Liver (tissue), 9 donors: ENCODE data around the gene PRDM5. TPM values are rescaled to one million over a fixed set of nuclear protein-coding genes. Genes with fewer than 3 reads are reported as not detected.

Experiments
- DNase-seq: peaks from one replicate; pipeline ENCODE4 v3.0.0-alpha.2; 2017; ENCODE audit warnings: low spot score
- H3K27ac ChIP-seq, 2 donors: one replicate each; pipeline ENCODE4 v1.7.0; 2013; ENCODE audit warnings: inconsistent platforms in 2 of 2, low read length in 2 of 2, control low read depth in 1 of 2, low read depth in 1 of 2, mild to moderate bottlenecking in 1 of 2
- H3K27me3 ChIP-seq, 4 donors: one replicate each; pipeline versions ENCODE4 v1.6.1 to v1.7.0; 2013; ENCODE audit warnings: low read length in 3 of 4, inconsistent platforms in 1 of 4, mild to moderate bottlenecking in 1 of 4, moderate library complexity in 1 of 4; ENCODE audit not compliant: control insufficient read depth in 4 of 4, insufficient read depth in 4 of 4
- H3K36me3 ChIP-seq, 4 donors: one replicate each; pipeline versions ENCODE4 v1.6.1 to v1.7.0; 2013; ENCODE audit warnings: low read length in 3 of 4, mild to moderate bottlenecking in 3 of 4, low read depth in 1 of 4, moderate library complexity in 1 of 4; ENCODE audit not compliant: control insufficient read depth in 4 of 4, insufficient read depth in 3 of 4
- H3K4me1 ChIP-seq, 4 donors: one replicate each; pipeline versions ENCODE4 v1.6.1 to v1.7.0; 2013; ENCODE audit warnings: low read length in 3 of 4, mild to moderate bottlenecking in 3 of 4, moderate library complexity in 1 of 4; ENCODE audit not compliant: control insufficient read depth in 4 of 4, insufficient read depth in 4 of 4
- H3K4me3 ChIP-seq, 3 donors: one replicate each; pipeline versions ENCODE4 v1.6.1 to v1.7.0; 2013; ENCODE audit warnings: low read length in 3 of 3, control low read depth in 1 of 3, low read depth in 1 of 3, mild to moderate bottlenecking in 1 of 3
- H3K9ac ChIP-seq, 2 donors: one replicate each; pipeline ENCODE4 v1.7.0; 2013; ENCODE audit warnings: low read length in 2 of 2, mild to moderate bottlenecking in 2 of 2, moderate library complexity in 2 of 2, control low read depth in 1 of 2, low read depth in 1 of 2
- H3K9me3 ChIP-seq, 4 donors: one replicate each; pipeline versions ENCODE4 v1.6.1 to v1.7.0; 2013; ENCODE audit warnings: low read length in 3 of 4; ENCODE audit not compliant: control insufficient read depth in 4 of 4
- ATF3 ChIP-seq: IDR thresholded peaks from 2 replicates; pipeline ENCODE4 v1.6.1; 2016; ENCODE audit warnings: antibody characterized with exemption
- EGR1 ChIP-seq, 2 donors: IDR thresholded peaks; 2 replicates each; pipeline ENCODE4 v1.6.1; 2016 to 2018; ENCODE audit warnings: antibody characterized with exemption in 2 of 2, low read depth in 2 of 2
- FOXA1 ChIP-seq: IDR thresholded peaks from 2 replicates; pipeline ENCODE4 v1.6.1; 2016; ENCODE audit warnings: antibody characterized with exemption
- FOXA2 ChIP-seq: IDR thresholded peaks from 2 replicates; pipeline ENCODE4 v1.6.1; 2016; ENCODE audit warnings: antibody characterized with exemption
- GABPA ChIP-seq, 2 donors: IDR thresholded peaks in 1 of 2; conservative IDR thresholded peaks in 1 of 2; 2 replicates each; pipeline ENCODE4 v1.6.1; 2016; ENCODE audit warnings: antibody characterized with exemption in 2 of 2, mild to moderate bottlenecking in 1 of 2, moderate library complexity in 1 of 2
- HNF4A ChIP-seq, 2 donors: conservative IDR thresholded peaks; 2 replicates each; pipeline ENCODE4 v1.6.1; 2016; ENCODE audit warnings: antibody characterized with exemption in 2 of 2, mild to moderate bottlenecking in 2 of 2
- HNF4G ChIP-seq: IDR thresholded peaks from 2 replicates; pipeline ENCODE4 v1.6.1; 2016; ENCODE audit warnings: antibody characterized with exemption
- JUND ChIP-seq, 2 donors: IDR thresholded peaks; 2 replicates each; pipeline ENCODE4 v1.6.1; 2016; ENCODE audit warnings: antibody characterized with exemption in 2 of 2
- MAX ChIP-seq: IDR thresholded peaks from 2 replicates; pipeline ENCODE4 v1.6.1; 2016; ENCODE audit warnings: antibody characterized with exemption
- NR2F2 ChIP-seq: IDR thresholded peaks from 2 replicates; pipeline ENCODE4 v1.6.1; 2016; ENCODE audit warnings: antibody characterized with exemption
- RAD21 ChIP-seq, 2 donors: IDR thresholded peaks; 2 replicates each; pipeline ENCODE4 v1.6.1; 2016; ENCODE audit warnings: antibody characterized with exemption in 2 of 2, mild to moderate bottlenecking in 2 of 2
- REST ChIP-seq: IDR thresholded peaks from 2 replicates; pipeline ENCODE4 v1.6.1; 2016; ENCODE audit warnings: antibody characterized with exemption, mild to moderate bottlenecking
- SP1 ChIP-seq: IDR thresholded peaks from 2 replicates; pipeline ENCODE4 v1.6.1; 2018; ENCODE audit warnings: antibody characterized with exemption, mild to moderate bottlenecking
- YY1 ChIP-seq: IDR thresholded peaks from 2 replicates; pipeline ENCODE4 v1.6.1; 2016; ENCODE audit warnings: antibody characterized with exemption, mild to moderate bottlenecking
- ZBTB33 ChIP-seq: IDR thresholded peaks from 2 replicates; pipeline ENCODE4 v1.6.1; 2016; ENCODE audit warnings: antibody characterized with exemption
- WGBS: extraction: QIAGEN DNeasy Blood & Tissue Kit; methylation state at CpG from one replicate; pipeline ENCODE4 v1.1.7; 2013; 5-methylcytosine and 5-hydroxymethylcytosine counted together
- polyA plus RNA-seq, 2 donors: library from polyadenylated mRNA; stranded (reverse) in 1 of 2; unstranded in 1 of 2; fragments of 200-250 nt in 1 of 2; fragments of >200 nt in 1 of 2; fragmentation: Nextera tagmentation in 1 of 2; extraction: Ambion mirVana in 1 of 2; gene quantifications; one replicate each; pipeline versions ENCODE4 v1.2.1 to v1.2.3, GENCODE V29; 2013 to 2015
- total RNA-seq, 2 donors: library from RNA; depleted of rRNA; stranded (reverse); fragments of >200 nt; gene quantifications; one replicate each; pipeline ENCODE4 v1.2.3, GENCODE V29; 2014
- donor health status: healthy.
- donor health status: healthy.
- donor health status: healthy.
- donor health status: healthy.
- donor health status: healthy.

The PRDM5 gene
- total and polyA plus RNA-seq, 4 donors = 0.17 to 4.0 (median 1.1) TPM

- H3K27ac ChIP-seq = no peak overlapping the region
- no peak overlapping the region for H3K9ac ChIP-seq
- no peaks in the 10 kb centered on the region for H3K4me1 ChIP-seq
- H3K9me3 ChIP-seq = no peaks in the 10 kb centered on the region
- no peaks in the 10 kb centered on the region for H3K27me3 ChIP-seq
- H3K36me3 ChIP-seq = no peaks in the 10 kb centered on the region
- 88% methylated on average over 13 of the region's 13 CpGs for WGBS
- no peak for DNase-seq
- TF ChIP-seq HNF4G (no peak), ATF3 (no peak), YY1 (no peak), REST (no peak), GABPA (IDR thresholded peaks at IDR 0.05 in 1 of 2, conservative IDR thresholded peaks at IDR 0.05 in 1 of 2) (no peak)
- H3K4me3 ChIP-seq = no peak overlapping the region
Observed at GRCh38 chr4:120816296-120816965, 106.1 kb downstream of the PRDM5 start.

- TF ChIP-seq EGR1 (IDR thresholded peaks at IDR 0.05; ENCODE audit: low read depth in 2 of 2) (no peak), RAD21 (IDR thresholded peaks at IDR 0.05) (no peak), HNF4G (no peak), FOXA2 (no peak), NR2F2 (no peak), HNF4A (conservative IDR thresholded peaks at IDR 0.05) (no peak), GABPA (IDR thresholded peaks at IDR 0.05 in 1 of 2, conservative IDR thresholded peaks at IDR 0.05 in 1 of 2) (no peak)
- no peaks in the 10 kb centered on the region for H3K9me3 ChIP-seq
- no peaks in the 10 kb centered on the region for H3K4me1 ChIP-seq
- no peak for DNase-seq
- no peak overlapping the region for H3K27ac ChIP-seq
- no peak overlapping the region for H3K9ac ChIP-seq
- no peaks in the 10 kb centered on the region for H3K27me3 ChIP-seq
- WGBS = 91% methylated on average over 2 of the region's 2 CpGs
- no peaks in the 10 kb centered on the region for H3K36me3 ChIP-seq
- H3K4me3 ChIP-seq = no peak overlapping the region
Observed at GRCh38 chr4:120815361-120815760, 107.2 kb downstream of the PRDM5 start.

- 86% methylated on average over 2 of the region's 2 CpGs for WGBS
- Histone ChIP-seq H3K36me3 (no peaks in the 10 kb centered on the region), H3K27ac (no peak overlapping the region), H3K9me3 (no peaks in the 10 kb centered on the region), H3K4me1 (no peaks in the 10 kb centered on the region), H3K27me3 (no peaks in the 10 kb centered on the region), H3K4me3 (no peak overlapping the region), H3K9ac (no peak overlapping the region)
- DNase-seq = no peak
- TF ChIP-seq FOXA1 (no peak), ZBTB33 (no peak), SP1 (no peak), ATF3 (no peak), REST (no peak), HNF4A (conservative IDR thresholded peaks at IDR 0.05) (no peak), JUND (IDR thresholded peaks at IDR 0.05) (no peak), MAX (no peak), HNF4G (no peak)
Observed at GRCh38 chr4:120814886-120815285, 107.6 kb downstream of the PRDM5 start.
